NCI-H510A treated with DMSO at 0.1 percent for 48 hours (cell line): ENCODE data around the gene NLGN1.

Source experiments
- DNase-seq: peaks from one replicate; lab custom pipeline; 2025; lab: John Stamatoyannopoulos, UW

NLGN1 gene

DNA sequence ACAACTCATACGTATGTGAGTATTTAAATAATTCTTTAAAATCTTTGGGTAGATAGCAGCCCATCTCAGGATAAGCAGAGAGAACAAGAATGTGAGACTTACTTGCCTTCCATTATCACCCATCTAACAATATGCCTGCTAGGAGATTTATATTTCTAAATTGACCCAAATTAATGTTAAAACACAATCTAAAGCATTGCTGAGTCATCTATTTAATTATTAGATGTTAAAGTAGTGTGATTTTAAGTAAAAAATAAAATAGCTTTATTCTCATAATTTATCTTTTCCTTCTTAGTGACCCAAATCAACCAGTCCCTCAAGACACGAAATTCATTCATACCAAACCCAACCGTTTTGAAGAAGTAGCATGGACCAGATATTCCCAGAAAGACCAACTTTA is 882.6 kb downstream of the NLGN1 start:
- no peak for DNase-seq

DNA sequence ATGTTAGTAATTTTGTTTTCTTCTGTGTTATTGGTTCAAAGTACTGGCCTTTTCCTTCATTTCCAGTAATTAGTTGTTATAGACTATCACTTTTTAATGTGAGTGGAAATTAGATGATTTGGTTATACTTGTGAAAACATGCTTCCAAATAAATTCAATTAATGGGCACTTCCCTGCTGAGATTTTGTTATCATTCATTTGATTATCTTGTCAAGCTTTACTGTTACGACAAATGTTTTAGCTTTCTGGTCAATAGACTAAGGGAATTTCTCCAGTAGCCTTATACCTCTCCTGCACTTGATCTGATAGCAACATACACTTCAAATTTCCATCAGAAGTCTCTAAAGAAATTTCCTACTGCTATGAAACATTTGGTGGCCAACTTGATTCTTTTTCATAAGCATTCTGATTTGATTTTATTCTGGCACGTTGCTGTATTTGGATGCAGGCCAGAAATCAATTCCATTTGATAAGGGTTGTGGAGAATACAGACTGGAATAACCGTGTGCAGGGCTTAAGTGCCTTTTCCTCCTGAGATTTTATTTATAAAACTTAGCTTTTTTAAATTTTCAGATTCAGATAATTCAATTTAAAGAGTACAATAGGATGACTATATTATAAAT is 887.8 kb downstream of the NLGN1 start:
- DNase-seq = no peak

GRCh38 chr3:174287705-174288104 is 890.2 kb downstream of the NLGN1 start:
- DNase-seq = no peak

DNA sequence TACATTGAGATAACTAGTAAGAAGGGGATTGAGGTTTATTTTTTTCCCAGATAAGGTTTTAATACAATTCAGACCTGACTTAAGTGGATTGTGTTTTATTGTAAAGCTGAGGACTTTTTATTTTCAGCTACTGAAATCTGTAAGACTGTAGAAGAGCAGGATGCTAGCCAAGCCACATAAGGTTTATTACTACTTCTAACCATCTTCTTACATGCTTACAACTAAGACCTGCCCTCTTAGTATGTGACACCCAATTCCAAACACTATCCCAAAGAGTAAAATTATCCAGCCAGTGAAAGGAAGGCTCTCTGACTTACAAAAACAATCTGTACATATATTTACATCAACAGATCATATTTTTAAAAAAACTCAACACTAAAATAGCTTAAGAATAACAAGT is 897.1 kb downstream of the NLGN1 start:
- no peak for DNase-seq

DNA sequence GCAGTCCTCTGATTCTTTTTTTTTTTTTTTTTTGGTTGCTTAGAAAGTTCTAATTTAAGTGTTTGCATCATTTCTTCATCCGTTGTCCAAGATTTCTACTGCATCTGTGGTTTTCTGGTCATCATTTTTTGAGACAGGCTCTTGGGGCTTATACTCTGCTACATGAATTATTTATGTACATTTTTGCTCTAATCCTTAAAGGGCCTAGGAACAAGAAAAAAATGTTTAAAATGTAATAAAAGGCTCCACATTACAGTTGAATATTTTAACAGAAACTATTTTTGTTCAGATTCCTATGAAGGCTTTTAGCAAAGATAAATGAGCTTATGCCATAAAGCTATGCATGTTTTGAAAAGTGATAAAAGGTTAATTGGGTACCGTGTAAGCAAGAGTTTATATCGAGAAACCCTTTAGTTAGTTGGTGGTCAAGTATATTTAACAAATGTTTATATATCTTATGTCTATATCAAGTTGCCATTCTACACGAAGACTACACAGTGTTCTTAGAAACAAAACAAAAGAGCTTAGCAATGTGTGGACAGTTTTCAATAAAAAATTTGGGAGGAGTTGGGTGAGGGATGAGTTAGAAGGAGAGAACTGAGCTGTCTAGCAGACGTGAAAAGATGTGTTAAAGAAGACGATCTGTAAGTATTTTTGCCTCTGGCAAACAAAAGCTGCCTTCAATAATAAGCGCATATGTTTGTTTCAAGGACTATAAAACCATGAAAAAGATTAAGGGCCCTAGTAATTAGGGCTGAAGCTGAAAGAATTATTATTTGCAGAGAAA is 898.0 kb downstream of the NLGN1 start:
- no peak for DNase-seq

- DNase-seq = no peak
Observed at GRCh38 chr3:174302746-174303315, 905.3 kb downstream of the NLGN1 start.

GRCh38 chr3:174303907-174304560 is 906.5 kb downstream of the NLGN1 start:
- DNase-seq = no peak

DNA sequence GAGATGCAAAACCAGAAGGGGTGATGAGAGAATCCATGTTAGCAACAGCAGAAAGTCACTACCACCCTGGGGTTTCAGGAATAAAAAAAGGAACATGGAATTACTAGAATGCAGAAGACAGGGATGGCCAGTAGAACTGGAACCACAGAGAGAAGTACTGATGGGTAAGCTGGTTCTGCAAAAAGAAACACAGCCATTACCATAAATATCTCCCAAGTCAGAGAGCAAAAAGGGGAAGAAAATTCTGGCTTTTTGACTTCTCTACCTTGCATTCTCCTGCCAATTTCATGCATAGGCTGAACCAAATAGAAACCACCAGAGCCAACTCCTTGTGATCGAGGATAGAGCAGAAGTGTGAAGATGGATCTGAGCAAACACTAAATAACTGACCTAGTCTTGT is 911.2 kb downstream of the NLGN1 start:
- no peak for DNase-seq

- DNase-seq = no peak
Observed at GRCh38 chr3:174310475-174310983, 913.0 kb downstream of the NLGN1 start.

- no peak for DNase-seq
Observed at GRCh38 chr3:174315225-174315624, 917.7 kb downstream of the NLGN1 start.

GRCh38 chr3:174317005-174317404 is 919.5 kb downstream of the NLGN1 start:
- no peak for DNase-seq

- no peak for DNase-seq
Observed at GRCh38 chr3:174318181-174318580, 920.6 kb downstream of the NLGN1 start.

GRCh38 chr3:174321548-174321947 is 924.0 kb downstream of the NLGN1 start:
- no peak for DNase-seq

DNA sequence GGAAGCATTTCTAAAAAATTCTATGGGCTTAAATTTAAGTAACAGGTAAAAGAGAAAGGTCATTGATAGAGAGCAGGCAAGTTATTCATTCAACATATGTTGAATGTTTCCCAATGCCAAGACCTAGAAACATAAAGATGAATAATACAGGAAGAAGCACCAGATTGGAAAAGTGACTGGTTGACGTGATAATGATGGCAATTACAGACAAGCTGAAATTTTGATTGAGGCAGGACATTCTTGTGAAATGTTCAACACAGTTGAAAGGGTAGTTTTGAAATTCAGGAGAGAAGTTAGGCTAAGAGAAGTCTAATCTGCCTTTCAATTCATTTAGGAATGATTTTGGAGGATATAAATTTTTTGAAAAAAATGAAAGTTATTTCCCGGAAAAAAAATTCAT is 925.2 kb downstream of the NLGN1 start:
- no peak for DNase-seq

GRCh38 chr3:174325171-174325570 is 927.6 kb downstream of the NLGN1 start:
- no peak for DNase-seq

DNA sequence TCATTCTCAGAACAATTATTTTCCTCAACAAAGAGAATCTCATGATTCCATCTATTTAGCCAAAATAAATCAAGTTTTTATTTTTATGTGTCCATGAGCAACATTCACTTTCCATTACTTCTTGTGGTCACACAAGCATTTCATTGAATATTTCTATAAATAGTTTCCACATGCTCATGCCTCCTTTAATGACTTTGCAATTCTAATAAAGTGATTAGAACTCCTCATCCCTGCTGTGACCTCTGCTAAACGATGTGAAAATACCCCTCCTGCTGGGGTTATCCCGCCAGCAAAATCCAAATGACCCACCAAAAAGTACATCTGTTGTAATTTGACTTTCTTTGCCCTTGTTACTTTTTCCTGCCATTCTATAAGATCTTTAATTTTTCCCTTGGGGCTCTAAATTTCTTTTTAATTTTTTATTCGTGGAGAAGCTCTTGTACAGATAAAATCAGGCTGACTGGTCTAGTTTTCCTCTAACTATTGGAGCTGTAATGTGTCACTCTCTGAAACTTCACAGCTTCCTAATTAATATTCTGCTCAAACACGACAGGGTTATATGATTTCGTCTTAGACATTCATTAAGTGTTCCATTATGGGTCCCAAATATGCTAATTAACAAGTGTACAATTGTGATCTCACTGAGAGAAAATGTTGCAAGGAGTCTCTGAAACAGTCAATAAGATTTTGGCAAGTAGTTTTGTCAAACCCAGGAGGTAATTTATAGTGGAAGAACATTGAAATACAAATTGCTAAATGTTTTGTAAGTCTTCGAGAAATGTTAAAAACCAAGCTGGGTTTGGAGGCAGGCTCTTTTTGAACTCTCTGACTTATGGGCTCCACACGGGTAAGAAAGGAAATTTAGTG is 928.5 kb downstream of the NLGN1 start:
- DNase-seq = no peak

DNA sequence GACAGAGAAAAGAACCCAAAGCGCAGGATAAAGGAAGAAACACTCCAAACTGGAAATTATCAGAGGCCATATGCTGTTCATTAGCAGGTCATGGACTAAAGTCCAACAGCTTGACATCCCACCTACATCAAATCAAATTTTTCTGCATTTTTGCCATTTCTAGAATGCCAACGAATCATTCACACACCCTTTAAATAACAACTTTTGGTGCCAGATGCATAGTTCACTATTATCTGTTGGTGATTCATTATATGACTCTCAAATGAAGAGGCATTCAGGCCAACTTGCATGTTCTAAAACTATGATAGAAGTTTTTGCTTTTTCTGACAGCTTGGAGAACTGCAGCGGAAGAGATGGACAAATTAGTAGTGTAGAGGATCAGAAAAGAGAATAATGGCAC is 931.8 kb downstream of the NLGN1 start:
- no peak for DNase-seq

GRCh38 chr3:174330303-174330702 is 932.8 kb downstream of the NLGN1 start:
- DNase-seq = no peak

GRCh38 chr3:174331095-174331800 is 933.7 kb downstream of the NLGN1 start:
- DNase-seq = no peak

DNA sequence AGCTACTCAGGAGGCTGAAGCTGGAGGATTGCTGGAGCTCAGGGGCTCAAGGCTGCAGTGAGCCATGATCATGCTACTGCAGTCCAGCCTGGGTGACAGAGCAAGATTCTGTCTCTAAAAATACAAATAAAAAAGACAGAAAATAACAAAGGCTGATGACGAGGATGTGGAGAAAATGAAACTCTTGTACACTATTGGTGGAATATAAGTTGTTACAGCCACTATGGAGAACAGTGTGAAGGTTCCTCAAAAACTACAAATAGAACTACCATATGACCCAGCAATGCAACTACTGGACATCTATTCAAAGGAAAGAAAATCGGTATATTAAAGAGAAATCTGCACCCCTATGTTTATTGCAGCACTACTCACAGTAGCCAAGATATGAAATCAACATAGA is 934.8 kb downstream of the NLGN1 start:
- no peak for DNase-seq

DNA sequence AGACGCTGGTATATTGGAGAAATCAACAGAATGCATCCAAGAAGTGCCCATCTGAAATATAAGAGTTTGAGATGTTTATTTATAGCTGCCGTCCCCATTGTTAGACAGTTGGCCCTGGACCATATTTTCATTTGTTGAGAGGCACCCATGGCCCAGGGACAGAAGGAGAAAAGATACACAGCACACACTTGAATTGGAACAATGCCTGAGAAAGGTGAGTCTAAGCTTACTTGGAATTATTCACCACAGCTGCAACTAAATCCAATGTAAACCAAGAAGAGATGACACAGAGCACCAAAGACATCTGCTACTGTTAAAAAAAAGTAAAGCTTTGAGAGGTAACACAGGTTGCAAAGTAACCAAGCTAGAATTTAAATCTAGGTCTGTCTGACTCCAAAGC is 936.1 kb downstream of the NLGN1 start:
- DNase-seq = no peak
